ENCODE results near the gene ATP8B3. TPM values are rescaled to one million over a fixed set of nuclear protein-coding genes. Genes with fewer than 3 reads are reported as not detected.

The ATP8B3 gene
- total and polyA plus RNA-seq, 10 of the 15 experiments (the other 5 are each of a cell fraction or from before 2014, with no cell fraction given) = 0.13 to 1.7 (median 0.52) TPM

DNA sequence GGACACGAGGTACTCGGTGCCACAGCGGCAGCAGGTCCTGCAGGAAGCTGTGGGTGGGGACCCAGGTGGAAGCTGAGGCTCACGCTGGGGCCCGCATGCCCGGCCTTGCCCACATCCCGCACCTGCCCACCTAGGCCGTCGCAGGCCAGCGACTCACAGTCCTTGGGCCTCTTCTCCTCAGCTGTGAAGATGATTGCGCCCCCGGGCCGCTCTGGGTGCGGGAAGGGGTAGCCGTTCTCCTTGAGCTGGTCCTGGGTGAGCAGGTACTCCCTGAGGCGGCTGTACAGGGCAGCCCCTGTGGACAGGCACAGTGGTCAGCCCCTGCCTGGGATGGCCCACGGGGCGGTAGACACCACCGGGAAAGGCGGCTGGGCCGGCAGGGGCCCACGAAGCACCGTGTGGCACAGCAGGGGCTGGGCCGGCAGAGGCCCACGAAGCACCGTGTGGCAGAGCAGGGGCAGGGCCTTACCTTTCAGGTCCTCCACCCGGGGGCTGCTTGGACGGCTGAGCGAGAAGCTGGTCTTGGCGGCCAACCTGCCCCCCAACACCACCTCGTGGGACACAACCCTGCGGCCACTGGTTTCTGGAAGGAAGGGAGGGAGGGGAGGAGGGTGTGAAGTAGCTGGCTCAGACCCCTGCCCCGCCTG is 6.6 kb upstream of the ATP8B3 start (continued):
- TF ChIP-seq, protein P1, sequence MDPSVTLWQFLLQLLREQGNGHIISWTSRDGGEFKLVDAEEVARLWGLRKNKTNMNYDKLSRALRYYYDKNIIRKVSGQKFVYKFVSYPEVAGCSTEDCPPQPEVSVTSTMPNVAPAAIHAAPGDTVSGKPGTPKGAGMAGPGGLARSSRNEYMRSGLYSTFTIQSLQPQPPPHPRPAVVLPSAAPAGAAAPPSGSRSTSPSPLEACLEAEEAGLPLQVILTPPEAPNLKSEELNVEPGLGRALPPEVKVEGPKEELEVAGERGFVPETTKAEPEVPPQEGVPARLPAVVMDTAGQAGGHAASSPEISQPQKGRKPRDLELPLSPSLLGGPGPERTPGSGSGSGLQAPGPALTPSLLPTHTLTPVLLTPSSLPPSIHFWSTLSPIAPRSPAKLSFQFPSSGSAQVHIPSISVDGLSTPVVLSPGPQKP (IDR thresholded peaks at IDR 0.05; ENCODE audit: low read depth, low read length) = no peak
- peak; percentile 30; the same call in 1 of the 2 replicates for TF ChIP-seq POLR2A (IDR thresholded peaks at IDR 0.05; ENCODE audit: low read depth, low read length)

GRCh38 chr19:1817553-1818179 is 5.6 kb upstream of the ATP8B3 start:
- intact Hi-C loops (cut with micrococcal nuclease; ENCODE audit: unreplicated experiment) = no loop called here
- POLR2A ChIA-PET = no interaction called here
- FAIRE-seq = no peak
- TF ChIP-seq TBL1XR1 (IDR thresholded peaks at IDR 0.05; ENCODE audit: low read depth, low read length) (no peak), SREBF2 (IDR thresholded peaks at IDR 0.05; ENCODE audit: low read length) (no peak), POLR2AphosphoS2 (IDR thresholded peaks at IDR 0.05; ENCODE audit: low read depth, low read length) (no peak), MXI1 (IDR thresholded peaks at IDR 0.05; ENCODE audit: low read depth, low read length) (no peak), HCFC1 (IDR thresholded peaks at IDR 0.05; ENCODE audit: low read length) (no peak), MYB (IDR thresholded peaks at IDR 0.05; ENCODE audit: borderline replicate concordance, low read depth, low read length) (no peak), ZNF217 (IDR thresholded peaks at IDR 0.05) (no peak), CEBPB (IDR thresholded peaks at IDR 0.05; ENCODE audit: borderline replicate concordance in 1 of 2, low read depth in 2 of 2, low read length in 2 of 2) (no peak)
- TF ChIP-seq, protein P2, sequence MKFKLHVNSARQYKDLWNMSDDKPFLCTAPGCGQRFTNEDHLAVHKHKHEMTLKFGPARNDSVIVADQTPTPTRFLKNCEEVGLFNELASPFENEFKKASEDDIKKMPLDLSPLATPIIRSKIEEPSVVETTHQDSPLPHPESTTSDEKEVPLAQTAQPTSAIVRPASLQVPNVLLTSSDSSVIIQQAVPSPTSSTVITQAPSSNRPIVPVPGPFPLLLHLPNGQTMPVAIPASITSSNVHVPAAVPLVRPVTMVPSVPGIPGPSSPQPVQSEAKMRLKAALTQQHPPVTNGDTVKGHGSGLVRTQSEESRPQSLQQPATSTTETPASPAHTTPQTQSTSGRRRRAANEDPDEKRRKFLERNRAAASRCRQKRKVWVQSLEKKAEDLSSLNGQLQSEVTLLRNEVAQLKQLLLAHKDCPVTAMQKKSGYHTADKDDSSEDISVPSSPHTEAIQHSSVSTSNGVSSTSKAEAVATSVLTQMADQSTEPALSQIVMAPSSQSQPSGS (IDR thresholded peaks at IDR 0.05; ENCODE audit: low read length) = no peak
- TF ChIP-seq, protein P3, sequence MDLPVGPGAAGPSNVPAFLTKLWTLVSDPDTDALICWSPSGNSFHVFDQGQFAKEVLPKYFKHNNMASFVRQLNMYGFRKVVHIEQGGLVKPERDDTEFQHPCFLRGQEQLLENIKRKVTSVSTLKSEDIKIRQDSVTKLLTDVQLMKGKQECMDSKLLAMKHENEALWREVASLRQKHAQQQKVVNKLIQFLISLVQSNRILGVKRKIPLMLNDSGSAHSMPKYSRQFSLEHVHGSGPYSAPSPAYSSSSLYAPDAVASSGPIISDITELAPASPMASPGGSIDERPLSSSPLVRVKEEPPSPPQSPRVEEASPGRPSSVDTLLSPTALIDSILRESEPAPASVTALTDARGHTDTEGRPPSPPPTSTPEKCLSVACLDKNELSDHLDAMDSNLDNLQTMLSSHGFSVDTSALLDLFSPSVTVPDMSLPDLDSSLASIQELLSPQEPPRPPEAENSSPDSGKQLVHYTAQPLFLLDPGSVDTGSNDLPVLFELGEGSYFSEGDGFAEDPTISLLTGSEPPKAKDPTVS (IDR thresholded peaks at IDR 0.05; ENCODE audit: low read depth, low read length) = no peak
- TF ChIP-seq, protein P4, sequence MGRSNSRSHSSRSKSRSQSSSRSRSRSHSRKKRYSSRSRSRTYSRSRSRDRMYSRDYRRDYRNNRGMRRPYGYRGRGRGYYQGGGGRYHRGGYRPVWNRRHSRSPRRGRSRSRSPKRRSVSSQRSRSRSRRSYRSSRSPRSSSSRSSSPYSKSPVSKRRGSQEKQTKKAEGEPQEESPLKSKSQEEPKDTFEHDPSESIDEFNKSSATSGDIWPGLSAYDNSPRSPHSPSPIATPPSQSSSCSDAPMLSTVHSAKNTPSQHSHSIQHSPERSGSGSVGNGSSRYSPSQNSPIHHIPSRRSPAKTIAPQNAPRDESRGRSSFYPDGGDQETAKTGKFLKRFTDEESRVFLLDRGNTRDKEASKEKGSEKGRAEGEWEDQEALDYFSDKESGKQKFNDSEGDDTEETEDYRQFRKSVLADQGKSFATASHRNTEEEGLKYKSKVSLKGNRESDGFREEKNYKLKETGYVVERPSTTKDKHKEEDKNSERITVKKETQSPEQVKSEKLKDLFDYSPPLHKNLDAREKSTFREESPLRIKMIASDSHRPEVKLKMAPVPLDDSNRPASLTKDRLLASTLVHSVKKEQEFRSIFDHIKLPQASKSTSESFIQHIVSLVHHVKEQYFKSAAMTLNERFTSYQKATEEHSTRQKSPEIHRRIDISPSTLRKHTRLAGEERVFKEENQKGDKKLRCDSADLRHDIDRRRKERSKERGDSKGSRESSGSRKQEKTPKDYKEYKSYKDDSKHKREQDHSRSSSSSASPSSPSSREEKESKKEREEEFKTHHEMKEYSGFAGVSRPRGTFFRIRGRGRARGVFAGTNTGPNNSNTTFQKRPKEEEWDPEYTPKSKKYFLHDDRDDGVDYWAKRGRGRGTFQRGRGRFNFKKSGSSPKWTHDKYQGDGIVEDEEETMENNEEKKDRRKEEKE (IDR thresholded peaks at IDR 0.05) = no peak

More at GRCh38 chr19:1817553-1818179, 5.6 kb upstream of the ATP8B3 start:
- no peak overlapping the region for H3K4me3 ChIP-seq
- BruUV-seq (replicated peaks) = no TSS peak
- H3K4me1 ChIP-seq (ENCODE audit: control insufficient read depth, insufficient read depth, low read length) = peaks cover 3% of the 10 kb centered on the region; the same call in 1 of the 2 replicates
- no peak for ATAC-seq
- 98% methylated on average over 23 of the region's 25 CpGs for WGBS (ENCODE audit: insufficient coverage, insufficient replicate concordance, low lambda C conversion rate, missing lambda C conversion rate)
- H3K36me3 ChIP-seq (ENCODE audit: control insufficient read depth in 2 of 2, insufficient read depth in 2 of 2, low read length in 1 of 2) = peaks cover 6 to 36% of the 10 kb centered on the region in 2 experiments; a peak in 3 of 4 replicates
- H3K9me3 ChIP-seq (replicated peaks; ENCODE audit: control insufficient read depth, insufficient read depth, low read length) = no peaks in the 10 kb centered on the region
- H3K27ac ChIP-seq (ENCODE audit: control insufficient read depth, insufficient read depth) = no peak overlapping the region
- no peaks in the 10 kb centered on the region for H3K27me3 ChIP-seq (replicated peaks in 1 of 2; ENCODE audit: control insufficient read depth in 2 of 2, insufficient read depth in 2 of 2, low read length in 1 of 2)
- CTCF ChIA-PET = no interaction called here
- no peak overlapping the region for H3K9ac ChIP-seq (ENCODE audit: control insufficient read depth, insufficient read depth, low read length)
- in situ Hi-C loops (cut with MboI) = no loop called here
- H3K4me2 ChIP-seq (ENCODE audit: control insufficient read depth, insufficient read depth) = no peak overlapping the region
- DNase-seq (ENCODE audit: low read depth, low spot score) = no peak
- no peaks in the 10 kb centered on the region for H4K20me1 ChIP-seq (ENCODE audit: control insufficient read depth, insufficient read depth)
- SMC1A ChIA-PET (ENCODE audit: uncharacterized antibody, unreplicated experiment) = no interaction called here
- H2AFZ ChIP-seq (ENCODE audit: control insufficient read depth, low read depth, low read length) = no peak overlapping the region
- H3K79me2 ChIP-seq (ENCODE audit: control insufficient read depth, insufficient read depth, low read length) = no peaks in the 10 kb centered on the region
- RAD21 ChIA-PET (ENCODE audit: unreplicated experiment) = no interaction called here

Measured in GM12878 (cell line).